Measurements from ENCODE around the gene PPP1R37. TPM values are rescaled to one million over a fixed set of nuclear protein-coding genes. Genes with fewer than 3 reads are reported as not detected.

PPP1R37 gene
- total RNA-seq, 2 donors from 2014 or later: 19.6 to 22.6 TPM

DNA sequence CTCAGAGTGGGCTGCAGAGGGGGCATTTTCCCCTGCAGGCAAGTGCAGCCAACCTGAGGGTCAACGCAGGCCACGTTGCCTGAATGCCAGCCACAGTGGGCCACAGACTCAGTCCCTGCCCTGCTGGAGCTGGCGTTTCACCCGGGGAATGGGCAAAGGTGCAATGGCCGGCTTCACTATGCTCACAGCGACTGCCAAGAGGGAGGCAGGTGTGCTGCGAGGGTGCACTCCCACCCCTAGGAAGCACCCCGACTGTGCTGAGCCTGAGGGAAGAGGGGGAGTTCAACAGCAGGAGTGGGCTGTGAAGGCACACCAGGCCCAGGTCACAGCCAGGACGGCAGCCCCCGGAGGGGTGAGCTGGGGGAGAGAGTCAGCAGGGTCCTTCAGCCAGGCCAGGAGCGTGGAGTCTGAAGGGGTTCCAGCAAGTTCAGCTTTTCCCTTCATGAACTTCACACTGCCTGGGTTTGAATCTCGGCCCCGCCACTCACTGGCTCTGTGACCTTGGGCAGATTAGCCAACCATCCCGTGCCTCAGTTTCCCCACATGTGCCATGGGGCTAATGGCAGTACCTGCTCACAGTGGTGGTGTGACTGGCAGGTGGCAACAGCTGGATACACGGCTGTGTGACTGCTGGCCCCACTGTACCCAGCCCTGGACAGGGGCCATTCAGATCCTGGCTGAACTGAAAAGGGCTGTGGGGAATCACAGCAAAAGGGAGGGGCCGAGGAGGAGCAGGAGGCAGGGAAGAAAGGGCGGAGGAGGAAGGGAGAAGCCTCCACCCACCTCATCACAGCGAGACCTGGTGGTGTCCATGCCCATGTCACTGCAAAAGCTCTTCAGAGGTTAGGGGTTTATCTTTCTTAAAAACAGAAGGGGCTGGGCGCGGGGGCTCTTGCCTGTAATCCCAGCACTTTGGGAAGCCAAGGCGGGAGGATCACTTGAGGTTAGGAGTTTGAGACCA is 77.4 kb downstream of the PPP1R37 start:
- Histone ChIP-seq H3K4me3 (no peak overlapping the region), H3K27ac (no peak overlapping the region), H3K36me3 (no peaks in the 10 kb centered on the region), H3K27me3 (replicated peaks; ENCODE audit: insufficient read depth) (no peaks in the 10 kb centered on the region), H3K4me1 (ENCODE audit: control insufficient read depth in 1 of 2, low read depth in 2 of 2) (no peaks in the 10 kb centered on the region), H3K9me3 (no peaks in the 10 kb centered on the region)
- DNase-seq (ENCODE audit: low spot score): no peak
- ATAC-seq (ENCODE audit: insufficient number of reproducible peaks, low FRiP score, low read depth): no peak
- TF ChIP-seq, protein P1, sequence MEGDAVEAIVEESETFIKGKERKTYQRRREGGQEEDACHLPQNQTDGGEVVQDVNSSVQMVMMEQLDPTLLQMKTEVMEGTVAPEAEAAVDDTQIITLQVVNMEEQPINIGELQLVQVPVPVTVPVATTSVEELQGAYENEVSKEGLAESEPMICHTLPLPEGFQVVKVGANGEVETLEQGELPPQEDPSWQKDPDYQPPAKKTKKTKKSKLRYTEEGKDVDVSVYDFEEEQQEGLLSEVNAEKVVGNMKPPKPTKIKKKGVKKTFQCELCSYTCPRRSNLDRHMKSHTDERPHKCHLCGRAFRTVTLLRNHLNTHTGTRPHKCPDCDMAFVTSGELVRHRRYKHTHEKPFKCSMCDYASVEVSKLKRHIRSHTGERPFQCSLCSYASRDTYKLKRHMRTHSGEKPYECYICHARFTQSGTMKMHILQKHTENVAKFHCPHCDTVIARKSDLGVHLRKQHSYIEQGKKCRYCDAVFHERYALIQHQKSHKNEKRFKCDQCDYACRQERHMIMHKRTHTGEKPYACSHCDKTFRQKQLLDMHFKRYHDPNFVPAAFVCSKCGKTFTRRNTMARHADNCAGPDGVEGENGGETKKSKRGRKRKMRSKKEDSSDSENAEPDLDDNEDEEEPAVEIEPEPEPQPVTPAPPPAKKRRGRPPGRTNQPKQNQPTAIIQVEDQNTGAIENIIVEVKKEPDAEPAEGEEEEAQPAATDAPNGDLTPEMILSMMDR (IDR thresholded peaks at IDR 0.05): no peak

DNA sequence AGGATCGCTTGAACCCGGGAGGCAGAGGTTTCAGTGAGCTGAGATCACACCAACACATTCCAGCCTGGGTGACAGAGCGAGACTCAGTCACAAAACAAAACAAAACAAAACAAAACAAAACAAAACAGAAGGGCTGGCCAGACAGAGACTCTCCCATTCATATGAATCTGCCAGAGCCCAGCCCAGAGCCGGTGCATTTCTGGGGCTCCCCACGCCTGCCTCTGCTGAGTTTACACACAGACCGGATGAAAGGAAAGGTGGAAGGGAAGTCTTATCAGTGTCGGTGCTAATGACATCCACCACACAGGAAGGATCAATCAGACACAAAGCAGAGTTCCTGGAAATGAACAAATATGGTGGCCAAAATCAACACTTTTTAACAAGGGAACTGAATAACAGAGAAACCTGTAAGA is 78.2 kb downstream of the PPP1R37 start:
- H3K27ac ChIP-seq: no peak overlapping the region

DNA sequence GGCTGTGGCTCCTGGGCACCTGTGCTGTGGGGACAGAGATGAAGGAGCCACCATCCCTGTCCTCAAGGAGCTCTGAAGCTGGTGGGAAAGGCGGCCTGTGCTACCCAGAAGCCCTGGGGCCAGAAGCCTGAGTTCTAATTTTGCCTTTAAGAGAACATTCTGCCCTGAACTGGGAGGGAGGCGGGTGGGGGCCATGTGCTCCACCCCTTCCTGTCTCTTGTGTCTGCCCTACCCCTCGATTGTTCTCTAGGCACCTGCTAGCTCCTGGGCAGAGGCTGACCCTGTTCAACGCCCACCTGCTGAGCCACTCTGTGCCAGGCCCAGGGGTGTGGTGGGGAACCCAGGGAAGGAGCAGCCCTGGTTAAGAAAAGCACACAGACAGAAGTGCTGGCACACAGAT is 79.2 kb downstream of the PPP1R37 start:
- no peak for DNase-seq (ENCODE audit: low spot score)
- Histone ChIP-seq H3K9me3 (no peaks in the 10 kb centered on the region), H3K4me3 (no peak overlapping the region), H3K36me3 (no peaks in the 10 kb centered on the region), H3K4me1 (ENCODE audit: control insufficient read depth in 1 of 2, low read depth in 2 of 2) (peaks cover 3% of the 10 kb centered on the region in 2 donors), H3K27me3 (replicated peaks; ENCODE audit: insufficient read depth) (no peaks in the 10 kb centered on the region), H3K27ac (no peak overlapping the region)
- ATAC-seq (ENCODE audit: insufficient number of reproducible peaks, low FRiP score, low read depth): no peak
- TF ChIP-seq, protein P1 (IDR thresholded peaks at IDR 0.05): no peak

More for the DNA sequence above, 78.2 kb downstream of the PPP1R37 start:
- Histone ChIP-seq H3K9me3 (no peaks in the 10 kb centered on the region), H3K36me3 (no peaks in the 10 kb centered on the region), H3K27me3 (replicated peaks; ENCODE audit: insufficient read depth) (no peaks in the 10 kb centered on the region), H3K4me3 (no peak overlapping the region), H3K4me1 (ENCODE audit: control insufficient read depth in 1 of 2, low read depth in 2 of 2) (no peaks in the 10 kb centered on the region)
- ATAC-seq (ENCODE audit: insufficient number of reproducible peaks, low FRiP score, low read depth) (no peak), DNase-seq (ENCODE audit: low spot score) (no peak)
- TF ChIP-seq, protein P1 (IDR thresholded peaks at IDR 0.05): no peak

DNA sequence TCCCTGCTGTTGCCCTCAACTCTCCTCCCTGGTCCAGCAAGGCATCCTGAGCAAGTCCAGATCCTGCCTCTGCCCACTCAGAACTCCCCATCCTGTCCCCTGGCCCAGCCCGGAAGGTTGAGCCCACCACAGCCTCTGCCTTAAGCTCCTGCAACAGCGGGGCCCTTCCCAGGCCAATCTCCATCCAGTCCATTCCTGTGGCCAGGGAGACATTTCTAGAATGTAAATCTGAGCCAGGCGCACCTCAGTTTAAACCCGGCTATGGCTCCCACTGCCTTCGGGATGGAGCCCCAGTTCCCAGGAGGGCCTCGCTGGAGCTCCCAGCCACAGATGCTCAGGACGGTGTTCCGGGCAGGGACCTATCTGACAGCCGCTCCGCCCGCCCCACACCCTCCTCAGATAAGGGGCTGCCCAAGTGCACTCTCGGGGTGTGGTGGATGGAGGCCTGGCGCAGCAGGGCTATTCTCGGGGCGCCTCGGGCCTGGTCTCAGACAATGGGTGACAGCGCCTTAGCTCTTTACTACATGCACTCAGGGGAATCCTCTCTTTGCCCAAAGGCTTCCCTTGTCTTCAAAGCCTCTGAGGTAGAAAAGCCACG is 79.7 kb downstream of the PPP1R37 start:
- ATAC-seq (ENCODE audit: insufficient number of reproducible peaks, low FRiP score, low read depth) (no peak), DNase-seq (ENCODE audit: low spot score) (no peak)
- Histone ChIP-seq H3K4me3 (no peak overlapping the region), H3K4me1 (ENCODE audit: control insufficient read depth in 1 of 2, low read depth in 2 of 2) (peaks cover 7 to 8% of the 10 kb centered on the region in 2 donors), H3K27me3 (replicated peaks; ENCODE audit: insufficient read depth) (no peaks in the 10 kb centered on the region), H3K27ac (no peak overlapping the region), H3K9me3 (no peaks in the 10 kb centered on the region), H3K36me3 (no peaks in the 10 kb centered on the region)
- TF ChIP-seq, protein P1 (IDR thresholded peaks at IDR 0.05): no peak

DNA sequence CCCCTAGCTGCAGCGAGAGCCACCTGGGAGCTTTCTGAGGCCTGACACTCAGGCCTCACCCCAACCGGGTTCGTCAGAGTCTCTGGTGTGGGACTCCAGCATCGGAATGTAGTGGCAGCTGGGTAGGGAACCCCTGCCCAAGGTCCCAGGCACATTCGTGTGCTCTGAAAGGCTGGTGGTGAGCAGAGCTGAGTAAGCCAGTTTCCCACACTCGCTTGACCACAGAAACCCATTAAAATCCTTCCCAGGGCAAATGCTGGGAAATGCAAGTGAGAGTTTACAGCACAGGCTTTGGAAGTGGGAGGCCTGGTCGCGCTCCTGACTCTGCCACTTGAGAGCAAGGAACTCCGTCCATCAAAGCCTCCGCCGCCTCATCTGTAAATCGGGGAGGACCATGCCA is 80.8 kb downstream of the PPP1R37 start:
- Histone ChIP-seq H3K4me1 (ENCODE audit: control insufficient read depth in 1 of 2, low read depth in 2 of 2) (peaks cover 7 to 8% of the 10 kb centered on the region in 2 donors), H3K27me3 (replicated peaks; ENCODE audit: insufficient read depth) (no peaks in the 10 kb centered on the region), H3K36me3 (no peaks in the 10 kb centered on the region), H3K9me3 (no peaks in the 10 kb centered on the region), H3K27ac (no peak overlapping the region), H3K4me3 (no peak overlapping the region)
- TF ChIP-seq, protein P1 (IDR thresholded peaks at IDR 0.05): no peak
- ATAC-seq (ENCODE audit: insufficient number of reproducible peaks, low FRiP score, low read depth): no peak
- no peak for DNase-seq (ENCODE audit: low spot score)
